Left kidney (tissue), 1 donor: ENCODE results near the gene UVRAG. TPM values are rescaled to one million over a fixed set of nuclear protein-coding genes. Genes with fewer than 3 reads are reported as not detected.

Experiments
- polyA plus RNA-seq: library from polyadenylated mRNA; unstranded; fragments of 120-200 nt; gene quantifications from one replicate; pipeline ENCODE4 v1.2.1, GENCODE V29; 2013; ENCODE audit not compliant: insufficient read length

Gene UVRAG
- polyA plus RNA-seq, 1 donor, result 19.5 TPM

Other genes with a start within 250 kb of the UVRAG start
- gene MAP6, start 146.2 kb upstream of the UVRAG start, polyA plus RNA-seq, result 8.6 TPM
- gene MOGAT2, start 97.4 kb upstream of the UVRAG start, polyA plus RNA-seq, result 1.1 TPM
- gene DGAT2, start 46.4 kb upstream of the UVRAG start, polyA plus RNA-seq, result 4.6 TPM